GM18502 (cell line): Measurements from ENCODE around the gene PHACTR4.
"Not testable (repeated sequence)": the region's sequence is repeated elsewhere in the genome, so short reads cannot be mapped to it uniquely, and the experiment has no call there.

ENCODE experiments used
- ATAC-seq: cut with Tn5 transposase; IDR thresholded peaks from one replicate; pipeline ENCODE4 v1.9.1; 2021; ENCODE audit warnings: mild to moderate bottlenecking; ENCODE audit not compliant: unreplicated experiment, poor library complexity

PHACTR4 gene

GRCh38 chr1:28518745-28519341, 149.3 kb downstream of the PHACTR4 start:
- ATAC-seq = peak; percentile 23

GRCh38 chr1:28519946-28520725, 150.6 kb downstream of the PHACTR4 start:
- ATAC-seq = no peak

- not testable (repeated sequence) for ATAC-seq
Observed at GRCh38 chr1:28520796-28521195, 151.3 kb downstream of the PHACTR4 start.

DNA sequence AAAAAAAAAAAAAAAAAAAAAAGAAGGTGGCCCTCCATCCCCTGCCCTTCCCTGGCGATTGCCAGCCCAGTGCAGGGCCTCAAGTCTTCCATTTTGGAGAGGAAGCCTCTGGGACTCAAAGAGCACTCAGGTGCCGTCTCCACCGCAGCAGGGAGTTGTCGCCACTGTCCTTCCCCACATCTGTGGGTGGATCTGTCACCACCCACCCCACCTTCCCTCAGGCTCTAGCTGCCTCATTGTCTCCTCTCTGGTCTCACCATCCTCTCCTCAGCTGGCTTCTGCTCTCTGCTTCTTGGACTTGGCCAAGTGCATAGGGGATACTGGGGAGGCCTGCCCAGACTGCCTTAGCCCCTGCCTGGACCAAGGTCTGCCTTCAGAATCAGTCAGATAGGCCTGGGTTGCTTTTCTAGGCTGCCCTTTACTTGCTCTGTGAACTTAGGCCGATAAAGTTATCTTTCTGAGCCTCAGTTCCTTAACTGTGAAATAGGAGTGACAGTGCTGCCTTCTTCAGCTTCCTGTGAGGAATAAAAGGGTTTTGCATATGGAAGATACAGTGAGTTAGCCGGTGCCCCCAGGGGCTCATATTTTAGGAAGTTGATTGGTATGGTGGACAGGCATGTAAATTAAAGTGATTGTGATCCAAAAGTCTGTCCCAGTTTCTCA, 152.1 kb downstream of the PHACTR4 start:
- ATAC-seq = no peak

DNA sequence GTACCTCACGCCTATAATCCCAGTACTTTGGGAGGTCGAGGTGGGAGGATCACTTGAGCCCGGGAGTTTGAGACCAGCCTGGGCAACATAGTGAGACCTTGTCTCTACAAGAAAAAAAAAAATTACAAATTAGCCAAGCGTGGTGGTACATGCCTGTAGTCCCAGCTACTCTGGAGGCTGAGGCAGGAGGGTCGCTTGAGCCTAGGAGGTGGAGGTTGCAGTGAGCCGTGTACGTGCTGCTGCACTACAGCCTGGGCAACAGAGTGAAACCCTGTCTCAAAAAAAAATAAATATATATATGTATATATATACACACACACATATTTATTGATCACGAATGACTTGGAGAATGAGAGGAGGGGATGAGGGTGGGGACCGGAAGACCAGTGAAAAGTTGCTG, 153.0 kb downstream of the PHACTR4 start:
- not testable (repeated sequence) for ATAC-seq

DNA sequence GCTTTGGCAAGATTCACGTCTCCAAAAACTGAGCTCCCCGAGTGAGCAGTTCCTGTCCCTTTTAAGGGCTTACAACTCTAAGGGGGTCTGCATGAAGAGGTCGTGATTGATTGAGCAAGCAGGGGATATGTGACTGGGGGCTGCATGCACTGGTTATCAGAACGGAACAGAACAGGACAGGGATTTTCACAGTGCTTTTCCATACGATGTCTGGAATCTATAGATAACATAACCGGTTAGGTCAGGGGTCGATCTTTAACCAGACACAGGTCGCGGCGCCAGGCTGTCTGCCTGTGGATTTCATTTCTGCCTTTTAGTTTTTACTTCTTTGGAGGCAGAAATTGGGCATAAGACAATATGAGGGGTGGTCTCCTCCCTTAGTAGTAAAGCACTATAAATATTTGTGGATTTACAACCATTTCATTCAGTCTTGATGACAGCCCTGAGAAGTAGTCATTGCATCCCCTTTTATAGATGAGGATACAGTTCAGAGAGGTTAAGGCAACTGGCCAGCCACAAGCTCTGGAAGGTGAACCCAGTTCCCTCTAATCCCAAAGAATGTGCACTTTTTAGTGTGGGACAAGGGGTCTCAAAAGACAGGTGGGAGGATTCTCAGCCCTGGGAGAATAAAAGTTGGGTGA, 155.6 kb downstream of the PHACTR4 start:
- ATAC-seq = not testable (repeated sequence)

DNA sequence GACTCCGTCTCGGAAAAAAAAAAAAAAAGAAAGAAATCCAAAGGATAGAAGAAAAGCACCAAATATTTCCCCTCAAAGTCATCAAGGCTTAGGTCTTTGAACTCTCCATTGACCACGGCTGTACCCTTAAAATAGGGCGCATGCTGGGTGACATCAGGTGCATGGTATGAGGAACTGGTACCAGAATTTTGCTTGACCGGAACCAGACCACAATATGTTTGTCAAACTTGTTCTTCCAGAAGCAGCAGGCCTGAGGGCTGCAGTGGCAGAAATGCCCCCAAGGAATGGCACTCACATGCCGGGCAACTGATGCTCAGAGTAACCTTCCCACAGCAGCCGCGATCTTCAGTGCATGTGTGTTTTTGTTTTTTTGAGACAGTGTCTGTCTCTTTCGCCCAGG, 157.3 kb downstream of the PHACTR4 start:
- no peak for ATAC-seq

GRCh38 chr1:28530456-28530855, 160.9 kb downstream of the PHACTR4 start:
- no peak for ATAC-seq

GRCh38 chr1:28534671-28535070, 165.1 kb downstream of the PHACTR4 start:
- no peak for ATAC-seq

- ATAC-seq = no peak
Observed at GRCh38 chr1:28535180-28535579, 165.6 kb downstream of the PHACTR4 start.

- no peak for ATAC-seq
Observed at GRCh38 chr1:28537457-28538199, 168.1 kb downstream of the PHACTR4 start.

DNA sequence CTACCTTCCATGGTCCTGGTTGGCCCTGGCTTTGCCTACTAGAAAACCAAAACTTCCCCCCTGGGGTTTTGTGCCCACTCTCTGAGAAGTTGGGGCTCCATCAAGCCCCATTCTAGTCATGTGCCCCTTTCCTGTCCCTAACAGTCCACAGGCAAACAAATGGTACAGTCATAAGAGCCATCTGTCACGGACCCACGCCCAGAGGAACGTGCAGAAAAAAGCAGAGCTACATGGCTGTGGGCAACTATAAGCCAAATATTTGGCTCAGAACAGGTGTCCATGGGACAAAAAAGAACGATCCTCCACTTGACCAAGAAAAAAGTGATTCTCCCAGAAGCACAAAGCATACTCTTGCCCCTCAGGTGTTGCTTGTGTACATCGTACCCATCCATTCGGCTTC, 168.7 kb downstream of the PHACTR4 start:
- no peak for ATAC-seq

- ATAC-seq = no peak
Observed at GRCh38 chr1:28540651-28541050, 171.1 kb downstream of the PHACTR4 start.

- ATAC-seq = not testable (repeated sequence)
Observed at GRCh38 chr1:28541414-28542015, 172.0 kb downstream of the PHACTR4 start.

DNA sequence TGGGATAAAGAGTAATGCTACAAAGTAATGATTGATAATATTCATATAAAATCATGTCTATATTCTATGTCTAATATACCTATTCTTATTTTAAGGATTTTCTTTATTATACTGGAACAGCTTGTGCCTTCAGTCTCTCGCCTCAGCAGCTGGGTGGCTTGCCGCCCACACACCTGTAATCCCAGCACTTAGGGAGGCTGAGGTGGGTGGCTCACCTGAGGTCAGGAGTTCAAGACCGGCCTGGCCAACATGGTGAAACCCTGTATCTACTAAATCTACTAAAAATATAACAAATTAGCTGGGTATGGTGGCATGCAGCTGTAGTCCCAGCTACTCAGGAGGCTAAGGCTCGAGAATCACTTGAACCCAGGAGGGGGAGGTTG, 175.7 kb downstream of the PHACTR4 start:
- no peak for ATAC-seq

GRCh38 chr1:28548318-28548717, 178.8 kb downstream of the PHACTR4 start:
- no peak for ATAC-seq
